ENCODE results near the gene DOP1B.

GRCh38 chr21:36122977-36123376, 33.6 kb upstream of the DOP1B start:
- TF ChIP-seq CTCF (conservative IDR thresholded peaks at IDR 0.05; ENCODE audit: low read depth, low read length), result peak; percentile 61
- TF ChIP-seq EZH2 (IDR thresholded peaks at IDR 0.05; ENCODE audit: borderline replicate concordance, low read depth, low read length, poor library complexity, severe bottlenecking), result no peak

Data from A673 (cell line).